SIG-M5 (cell line): ENCODE results near the gene RSKR.
"Not testable (repeated sequence)": the region's sequence is repeated elsewhere in the genome, so short reads cannot be mapped to it uniquely, and the experiment has no call there.

Source experiments
- DNase-seq: peaks from one replicate; lab custom pipeline; 2025; lab: John Stamatoyannopoulos, UW

The RSKR gene

GRCh38 chr17:28613931-28614381, at the start of gene RSKR:
Gene RSKR (minus strand): TSS chr17:28614185. CDS start chr17:28614161, 24 bp downstream.
- no peak for DNase-seq

GRCh38 chr17:28663723-28664122, 49.7 kb upstream of the RSKR start:
- DNase-seq, result no peak

GRCh38 chr17:28662527-28662829, 48.5 kb upstream of the RSKR start:
- DNase-seq, result no peak

- peak; percentile 53 for DNase-seq
Observed at GRCh38 chr17:28661635-28662526, 47.9 kb upstream of the RSKR start, which contains the start of the genes SDF2 and SUPT6H. Gene SDF2 (minus strand): TSS chr17:28661906. CDS start chr17:28661876, 30 bp downstream. Gene SUPT6H (plus strand): TSS chr17:28662205. CDS start chr17:28673402, 11,197 bp downstream.

GRCh38 chr17:28659497-28659881, 45.5 kb upstream of the RSKR start:
- DNase-seq, result not testable (repeated sequence)

GRCh38 chr17:28658766-28659496, 44.9 kb upstream of the RSKR start:
- not testable (repeated sequence) for DNase-seq

GRCh38 chr17:28658342-28658741, 44.4 kb upstream of the RSKR start:
- DNase-seq, result not testable (repeated sequence)

- DNase-seq, result no peak
Observed at GRCh38 chr17:28657756-28658155, 43.8 kb upstream of the RSKR start.

- no peak for DNase-seq
Observed at GRCh38 chr17:28655160-28655559, 41.2 kb upstream of the RSKR start.

GRCh38 chr17:28648698-28649097, 34.7 kb upstream of the RSKR start:
- no peak for DNase-seq

GRCh38 chr17:28646039-28646754, 32.2 kb upstream of the RSKR start:
- DNase-seq, result no peak

- no peak for DNase-seq
Observed at GRCh38 chr17:28645576-28645939, 31.6 kb upstream of the RSKR start.

- peak; percentile 61 for DNase-seq
Observed at GRCh38 chr17:28644787-28645575, 31.0 kb upstream of the RSKR start, which contains the start of gene BLTP2. Gene BLTP2 (minus strand): TSS chr17:28645158. CDS start chr17:28645056, 102 bp downstream.

- DNase-seq, result peak; percentile 15
Observed at GRCh38 chr17:28643983-28644786, 30.2 kb upstream of the RSKR start.

- DNase-seq, result no peak
Observed at GRCh38 chr17:28641579-28641978, 27.6 kb upstream of the RSKR start.

- no peak for DNase-seq
Observed at GRCh38 chr17:28635506-28635905, 21.5 kb upstream of the RSKR start.

- no peak for DNase-seq
Observed at GRCh38 chr17:28634206-28634865, 20.4 kb upstream of the RSKR start.

GRCh38 chr17:28626818-28627217, 12.8 kb upstream of the RSKR start:
- no peak for DNase-seq

- DNase-seq, result no peak
Observed at GRCh38 chr17:28624148-28624547, 10.2 kb upstream of the RSKR start.

GRCh38 chr17:28623696-28624095, 9.7 kb upstream of the RSKR start:
- DNase-seq, result no peak
